ENCODE measurements around the gene PRSS57. TPM values are rescaled to one million over a fixed set of nuclear protein-coding genes. Genes with fewer than 3 reads are reported as not detected.

The PRSS57 gene
- total and polyA plus RNA-seq, 2 of the 13 experiments (the other 11 are each of a cell fraction or from before 2014, with no cell fraction given) = 0.12 TPM; not detected in 1

GRCh38 chr19:708154-709143 lies 13.2 kb upstream of the PRSS57 start, which contains the start of gene PALM (continued):
- no peak for TF ChIP-seq ZNF180 (CRISPR knock-in tag; IDR thresholded peaks at IDR 0.05; ENCODE audit: borderline replicate concordance, low read depth)
- no peak for TF ChIP-seq KLF16 (CRISPR knock-in tag; IDR thresholded peaks at IDR 0.05)
- TF ChIP-seq ELK4 (CRISPR knock-in tag; IDR thresholded peaks at IDR 0.05; ENCODE audit: borderline replicate concordance) = no peak
- no peak for TF ChIP-seq ZNF468 (CRISPR knock-in tag; IDR thresholded peaks at IDR 0.05)
- TF ChIP-seq MTA1 (CRISPR knock-in tag; IDR thresholded peaks at IDR 0.05; ENCODE audit: borderline replicate concordance) = no peak
- TF ChIP-seq ZBTB10 (CRISPR knock-in tag; IDR thresholded peaks at IDR 0.05; ENCODE audit: borderline replicate concordance) = 0 out of 2 replicates have a peak, but pooled peaks have one; percentile 43
- no peak for TF ChIP-seq ZNF354B (CRISPR knock-in tag; IDR thresholded peaks at IDR 0.05)
- no peak for TF ChIP-seq STAG1 (CRISPR knock-in tag; IDR thresholded peaks at IDR 0.05)
- TF ChIP-seq NCOA5 (CRISPR knock-in tag; IDR thresholded peaks at IDR 0.05) = no peak
- TF ChIP-seq ZNF430 (CRISPR knock-in tag; IDR thresholded peaks at IDR 0.05) = 0 out of 2 replicates have a peak, but pooled peaks have one; percentile 29
- TF ChIP-seq ZHX1 (CRISPR knock-in tag; IDR thresholded peaks at IDR 0.05; ENCODE audit: low read depth) = no peak
- TF ChIP-seq ATRX (CRISPR knock-in tag; IDR thresholded peaks at IDR 0.05; ENCODE audit: borderline replicate concordance) = no peak
- no peak for TF ChIP-seq CEBPB (IDR thresholded peaks at IDR 0.05; ENCODE audit: borderline replicate concordance, low read depth, low read length)
- TF ChIP-seq ZNF687 (CRISPR knock-in tag; IDR thresholded peaks at IDR 0.05) = peak; percentile 63
- no peak for TF ChIP-seq ZNF44 (CRISPR knock-in tag; IDR thresholded peaks at IDR 0.05)
- no peak for TF ChIP-seq RCOR2 (CRISPR knock-in tag; IDR thresholded peaks at IDR 0.05)
- no peak for TF ChIP-seq ZNF20 (CRISPR knock-in tag; IDR thresholded peaks at IDR 0.05)
- no peak for TF ChIP-seq ZNF557 (CRISPR knock-in tag; IDR thresholded peaks at IDR 0.05)

Measured in HepG2 (cell line).